NCI-H2029 (cell line): ENCODE results near the gene PSMD1.
"Not testable (repeated sequence)": the region's sequence is repeated elsewhere in the genome, so short reads cannot be mapped to it uniquely, and the experiment has no call there.

Experiments
- DNase-seq: peaks from one replicate; lab custom pipeline; 2025; lab: John Stamatoyannopoulos, UW

PSMD1 gene

GRCh38 chr2:231187736-231188505, 131.3 kb downstream of the PSMD1 start:
- DNase-seq, result no peak

DNA sequence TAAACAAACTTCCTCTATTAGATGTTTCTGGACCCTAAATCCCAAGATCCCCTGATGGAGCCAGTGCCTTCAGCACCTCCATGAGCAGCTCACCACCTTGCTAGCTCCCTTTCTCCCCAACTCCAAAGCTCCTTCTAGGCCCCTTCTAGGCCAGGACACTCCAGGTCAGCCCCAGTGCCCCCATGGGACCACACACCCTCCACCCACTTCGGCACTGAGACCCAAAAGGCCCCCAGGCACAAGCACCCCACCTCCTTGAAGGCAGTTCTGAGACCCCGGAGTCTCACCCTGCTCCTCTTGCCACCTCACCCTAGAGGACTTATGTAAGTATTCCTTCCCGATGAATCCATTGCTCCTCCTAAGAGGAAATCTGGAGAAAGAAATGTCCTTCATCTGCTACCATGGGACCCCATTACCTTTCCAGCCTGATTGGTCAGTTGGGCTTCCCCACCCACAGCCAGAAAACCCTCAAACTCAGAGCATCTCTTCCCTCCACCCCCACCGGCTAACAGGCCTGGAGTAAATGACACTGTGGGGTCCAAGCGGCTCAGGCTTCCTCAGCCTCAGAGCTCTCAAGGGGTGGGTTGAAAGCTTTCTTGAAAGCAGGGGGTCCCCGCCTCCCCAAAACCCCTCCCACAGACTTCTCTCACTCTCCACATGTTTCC, 132.0 kb downstream of the PSMD1 start:
- DNase-seq, result no peak

DNA sequence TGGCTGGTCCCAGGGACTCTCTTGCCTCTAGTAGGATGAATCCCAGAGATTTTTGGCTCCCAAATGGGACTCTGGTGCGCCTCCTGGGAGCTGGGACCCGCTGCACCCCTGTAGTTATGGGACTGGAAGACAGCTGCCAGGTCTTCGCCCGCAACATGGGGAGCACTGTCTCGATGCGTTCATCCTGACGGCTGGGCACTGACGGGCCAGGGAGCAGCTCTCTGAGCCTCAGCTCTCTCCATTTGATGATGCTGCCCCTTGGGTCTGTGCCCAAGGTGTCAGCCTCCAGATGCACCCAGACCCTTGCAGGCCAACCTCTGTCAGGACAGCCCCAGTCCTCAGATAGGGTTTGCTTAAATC, 132.5 kb downstream of the PSMD1 start:
- DNase-seq, result no peak

- DNase-seq, result no peak
Measured at GRCh38 chr2:231189571-231190495, 133.2 kb downstream of the PSMD1 start.

DNA sequence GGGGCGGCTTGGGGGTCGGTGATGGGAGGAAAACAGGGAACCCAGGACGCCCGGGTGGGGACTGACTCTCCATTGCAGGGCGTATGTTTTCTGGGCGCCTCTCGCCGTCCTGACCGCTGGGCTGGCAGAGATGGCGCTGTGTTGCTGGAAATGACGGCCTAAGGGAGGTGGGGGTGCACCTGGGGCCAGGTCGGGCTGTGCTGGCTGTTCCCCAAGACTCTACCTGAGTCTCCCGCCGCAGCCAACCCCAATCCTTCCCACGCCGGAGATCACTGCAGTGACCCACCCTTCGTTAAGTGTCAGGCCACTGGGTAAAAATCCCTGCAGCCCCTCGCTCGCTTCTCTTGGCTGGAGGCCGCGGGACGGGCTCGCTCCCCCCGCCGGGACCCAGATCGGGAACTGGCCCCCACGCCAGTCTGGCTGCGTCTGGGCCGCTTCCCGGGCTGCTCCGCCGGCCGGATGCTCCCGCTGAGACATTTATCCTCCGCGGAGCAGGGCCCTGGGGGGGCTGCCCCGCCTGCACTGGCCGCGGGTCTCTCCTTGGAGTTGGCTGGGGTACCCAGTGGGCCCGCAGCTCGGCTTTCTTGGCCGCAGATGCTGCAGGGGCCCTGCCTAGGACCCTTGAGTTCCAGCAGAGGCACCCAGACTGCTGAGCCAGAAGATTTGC, 134.0 kb downstream of the PSMD1 start:
- no peak for DNase-seq

GRCh38 chr2:231191896-231192872, 135.5 kb downstream of the PSMD1 start:
- no peak for DNase-seq

DNA sequence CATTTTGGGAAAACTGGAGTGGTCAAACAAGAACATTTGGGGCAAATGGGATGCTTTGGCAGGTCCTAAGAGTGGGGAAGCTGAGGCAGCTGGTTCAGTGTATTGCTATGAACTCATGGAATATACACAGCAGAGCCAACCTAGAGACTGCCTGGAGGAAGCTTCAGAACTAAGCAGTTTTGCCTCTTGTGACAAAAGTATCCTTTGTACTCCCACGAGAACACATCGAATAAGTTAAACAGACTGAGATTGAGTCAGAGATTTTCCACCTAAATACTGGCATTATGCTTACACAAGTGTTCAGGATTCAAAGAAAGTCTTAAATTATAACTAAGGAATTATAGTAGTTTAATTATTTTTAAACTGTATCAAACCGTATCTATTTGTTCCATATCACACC, 136.5 kb downstream of the PSMD1 start:
- no peak for DNase-seq

GRCh38 chr2:231196592-231196991, 139.9 kb downstream of the PSMD1 start:
- no peak for DNase-seq

DNA sequence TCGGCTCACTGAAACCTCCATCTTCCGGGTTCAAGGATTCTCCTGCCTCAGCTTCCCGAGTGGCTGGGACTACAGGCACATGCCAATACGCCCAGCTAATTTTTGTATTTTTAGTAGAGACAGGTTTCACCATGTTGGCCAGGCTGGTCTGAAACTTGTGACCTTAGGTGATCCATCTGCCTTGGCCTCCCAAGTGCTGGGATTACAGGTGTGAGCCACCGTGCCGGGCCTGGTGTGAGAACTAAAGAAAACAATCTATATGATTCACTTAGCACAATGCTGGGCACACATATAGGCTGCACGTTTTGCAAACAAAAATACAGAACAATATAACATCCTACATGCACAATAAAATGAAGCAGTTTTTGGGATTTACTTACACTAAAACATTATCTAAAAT, 140.5 kb downstream of the PSMD1 start:
- not testable (repeated sequence) for DNase-seq

GRCh38 chr2:231197706-231198290, 141.1 kb downstream of the PSMD1 start:
- DNase-seq, result no peak

- peak; percentile 46 for DNase-seq
Measured at GRCh38 chr2:231198291-231199173, 141.9 kb downstream of the PSMD1 start, which contains the start of gene ARMC9. Gene ARMC9 (plus strand): TSS chr2:231198631. CDS start chr2:231206239, 7,608 bp downstream.

DNA sequence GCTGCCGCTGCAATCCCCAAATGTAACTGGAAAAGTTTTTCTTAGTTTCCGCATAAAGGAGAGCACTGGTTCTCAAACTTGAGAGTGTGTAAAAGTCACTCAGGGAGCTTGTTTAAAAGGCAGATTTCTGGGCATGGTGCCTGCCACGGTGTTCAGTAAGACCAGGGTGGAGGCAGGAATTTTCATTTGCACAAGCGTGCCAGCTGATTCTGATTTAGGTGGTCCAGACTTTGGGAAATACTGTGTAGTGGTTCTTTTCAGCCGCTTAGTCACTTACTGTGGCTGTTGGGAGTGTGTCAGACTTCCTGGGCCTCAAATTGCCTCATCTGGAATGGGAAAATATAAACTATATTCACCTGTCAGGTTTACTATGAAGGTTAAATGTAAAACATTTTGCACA, 142.6 kb downstream of the PSMD1 start:
- no peak for DNase-seq

GRCh38 chr2:231200805-231201474, 144.3 kb downstream of the PSMD1 start:
- no peak for DNase-seq

DNA sequence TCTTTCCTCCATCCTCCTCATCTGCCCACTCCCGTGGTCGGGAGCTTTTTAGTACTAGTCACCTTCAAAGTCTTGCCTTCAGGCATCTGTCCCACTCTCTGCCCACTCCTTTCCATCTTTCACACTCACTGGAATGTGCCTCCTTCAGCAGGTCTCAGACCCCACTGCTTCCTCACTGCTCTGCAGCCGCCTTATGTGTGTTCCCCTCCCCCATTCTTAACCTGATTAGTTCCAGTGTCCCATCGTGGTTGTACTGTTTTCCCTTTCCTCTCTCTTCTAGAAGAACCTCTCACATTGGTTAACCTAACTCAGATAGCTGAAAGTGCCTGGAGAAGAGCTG, 144.8 kb downstream of the PSMD1 start:
- DNase-seq, result no peak

DNA sequence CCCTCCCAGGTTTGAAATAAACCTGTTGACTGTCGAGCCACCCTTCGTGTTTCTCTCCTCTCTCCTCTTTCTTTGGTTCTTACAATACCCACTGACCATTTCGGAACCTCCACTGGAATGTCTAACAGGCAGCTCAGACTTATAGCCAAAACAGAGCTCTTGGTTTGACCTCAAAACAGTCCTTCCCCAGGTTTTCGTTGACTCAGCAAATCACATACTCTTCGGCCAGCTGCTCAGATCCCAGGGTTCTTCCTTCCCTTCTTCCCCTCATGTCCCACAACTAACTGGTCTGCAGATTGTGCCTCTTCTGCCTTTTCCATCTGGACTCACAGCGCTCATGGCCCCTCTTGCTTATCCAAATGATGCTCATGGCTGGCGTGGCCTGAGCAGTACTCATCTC, 146.4 kb downstream of the PSMD1 start:
- DNase-seq, result no peak

DNA sequence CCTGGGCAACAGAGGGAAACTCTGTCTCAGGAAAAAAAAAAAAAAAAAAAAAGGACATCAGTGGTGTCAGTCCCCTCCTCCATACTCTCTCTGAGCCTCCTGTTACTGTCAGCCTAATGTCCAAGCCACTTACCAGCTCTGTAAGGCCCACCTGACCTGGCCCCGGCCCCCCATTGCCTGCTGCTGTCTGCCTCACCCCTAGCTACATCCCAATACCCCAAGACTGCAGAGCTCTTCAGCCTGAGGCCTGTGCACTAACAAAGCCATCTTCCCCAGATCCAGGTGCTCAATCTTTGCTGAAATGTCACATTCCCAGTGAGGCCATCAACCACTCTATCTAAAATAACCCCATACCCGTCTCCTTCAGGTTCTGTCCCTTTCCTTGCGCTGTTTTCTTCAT, 147.5 kb downstream of the PSMD1 start:
- no peak for DNase-seq

- no peak for DNase-seq
Measured at GRCh38 chr2:231204581-231204980, 147.9 kb downstream of the PSMD1 start.

DNA sequence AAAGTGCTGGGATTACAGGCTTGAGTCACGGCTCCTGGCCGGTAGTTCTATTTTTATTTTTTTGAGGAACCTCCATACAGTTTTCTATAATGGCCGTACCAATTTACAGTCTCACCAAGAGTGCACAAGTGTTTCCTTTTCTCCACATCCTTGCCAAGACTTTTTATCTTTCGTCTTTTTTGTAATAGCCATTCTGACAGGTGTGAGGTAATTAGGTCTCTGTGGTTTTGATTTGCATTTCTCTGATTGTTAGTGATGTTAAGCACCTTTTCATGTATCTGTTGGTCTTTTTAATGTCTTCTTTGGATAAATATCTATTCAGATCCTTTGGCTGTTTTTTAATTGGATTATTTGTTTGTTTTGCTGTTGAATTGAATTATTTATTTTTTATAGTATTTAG, 151.1 kb downstream of the PSMD1 start:
- DNase-seq, result no peak

DNA sequence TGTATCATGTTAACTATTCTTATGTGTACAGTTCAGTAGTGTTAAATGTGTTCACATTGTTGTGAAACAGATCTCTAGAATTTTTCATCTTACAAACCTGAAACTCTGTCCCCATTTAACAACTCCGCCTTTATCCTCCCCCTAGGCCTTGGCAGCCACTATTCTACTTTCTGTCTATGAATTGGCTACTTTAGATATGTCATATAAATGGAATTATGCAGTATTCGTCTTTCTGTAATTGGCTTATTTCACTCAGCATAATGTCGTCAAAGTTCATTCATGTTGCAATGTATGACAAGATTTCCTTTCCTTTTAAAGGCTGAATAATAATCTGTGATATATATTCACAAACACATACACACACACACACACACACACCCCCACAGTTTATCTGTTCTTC, 154.1 kb downstream of the PSMD1 start:
- no peak for DNase-seq
